Measurements from ENCODE around the gene ST3GAL5. TPM values are rescaled to one million over a fixed set of nuclear protein-coding genes. Genes with fewer than 3 reads are reported as not detected.

The ST3GAL5 gene
- total and polyA plus RNA-seq, 2 of the 8 experiments (the other 6 are each of a cell fraction or from before 2014, with no cell fraction given): 1.9 to 4.5 TPM

- H3K27me3 ChIP-seq (replicated peaks in 1 of 4; ENCODE audit: control insufficient read depth in 3 of 4, extremely low read depth in 1 of 4, insufficient read depth in 3 of 4, low read length in 3 of 4): no peaks in the 10 kb centered on the region; a peak in 2 of 7 replicates
- H3K27ac ChIP-seq (ENCODE audit: low read depth, low read length): no peak overlapping the region
- no peak overlapping the region for H3K4me3 ChIP-seq (ENCODE audit: extremely low read depth in 1 of 4, insufficient read depth in 2 of 4, low read depth in 3 of 4, low read length in 4 of 4)
- no peak overlapping the region for H3K18ac ChIP-seq (ENCODE audit: extremely low read depth, low read length)
- H3K4ac ChIP-seq (replicated peaks; ENCODE audit: insufficient read length, low read depth, low read length): no peak overlapping the region
- H2BK120ac ChIP-seq (replicated peaks; ENCODE audit: low read depth, low read length): no peak overlapping the region
- H3K9ac ChIP-seq (replicated peaks in 1 of 4; ENCODE audit: extremely low read depth in 1 of 4, low read depth in 3 of 4, low read length in 3 of 4): no peak overlapping the region
- H3K56ac ChIP-seq (replicated peaks; ENCODE audit: insufficient read length, low read depth, low read length): no peak overlapping the region
- ChIA-PET POLR2A (ENCODE audit: partially characterized antibody) (interaction anchor here (1.4 to 2.0 kb wide), 2 partner anchors 22 to 43 kb away, joined by 3 to 4 read pairs; no protein-coding TSS in a partner anchor), CTCF (ENCODE audit: partially characterized antibody) (interaction anchor here (0.7 to 4.7 kb wide), 7 partner anchors 10 to 89 kb away, joined by 3 to 58 read pairs (median 6); partner anchors contain the start of gene ATOH8)
- no peak overlapping the region for H2BK15ac ChIP-seq (ENCODE audit: low read length)
- no peak overlapping the region for H2AFZ ChIP-seq (ENCODE audit: low read length)
- H4K20me1 ChIP-seq (replicated peaks in 1 of 2; ENCODE audit: control insufficient read depth in 1 of 2, insufficient read depth in 2 of 2, low read length in 2 of 2): no peaks in the 10 kb centered on the region
- H3K79me1 ChIP-seq (ENCODE audit: low read depth, low read length): no peaks in the 10 kb centered on the region
- no peak overlapping the region for H2BK5ac ChIP-seq (ENCODE audit: low read depth, low read length)
- no peak overlapping the region for H3K4me2 ChIP-seq (ENCODE audit: insufficient read depth in 1 of 2, low read depth in 2 of 2, low read length in 2 of 2)
- no peaks in the 10 kb centered on the region for H3K36me3 ChIP-seq (ENCODE audit: control insufficient read depth in 2 of 4, insufficient read depth in 4 of 4, low read length in 3 of 4)
- FAIRE-seq: no peak
- no peak overlapping the region; the same call in 1 of the 2 replicates for H4K8ac ChIP-seq (ENCODE audit: extremely low read depth, insufficient read depth, low read length)
- H3K23ac ChIP-seq (ENCODE audit: insufficient read length): no peak overlapping the region
- no peak overlapping the region for H4K91ac ChIP-seq (replicated peaks; ENCODE audit: insufficient read length, low read length)
- H2BK20ac ChIP-seq (ENCODE audit: low read length): no peak overlapping the region
- no peaks in the 10 kb centered on the region for H3K79me2 ChIP-seq (ENCODE audit: control insufficient read depth in 1 of 2, insufficient read depth in 2 of 2, low read length in 2 of 2)
- WGBS, 2 experiments (ENCODE audit: extremely low coverage in 1 of 2, insufficient coverage in 1 of 2, insufficient read length in 1 of 2, insufficient replicate concordance in 2 of 2, low coverage in 1 of 2, low lambda C conversion rate in 2 of 2, missing lambda C conversion rate in 1 of 2): 75% methylated on average over 6 of the region's 6 CpGs; no CpG with 5 or more reads in 1 of the 2 experiments
- H4K5ac ChIP-seq (ENCODE audit: insufficient read length, low read depth, low read length): no peak overlapping the region
- no peak for DNase-seq (ENCODE audit: low read depth in 1 of 2, low spot score in 2 of 2)
- H3K9me3 ChIP-seq (ENCODE audit: insufficient read depth in 2 of 2, low read depth in 1 of 2, low read length in 1 of 2): no peaks in the 10 kb centered on the region
- H2BK12ac ChIP-seq (ENCODE audit: low read depth, low read length): no peak overlapping the region
- no peaks in the 10 kb centered on the region for H3K23me2 ChIP-seq (ENCODE audit: low read depth, low read length)
- H3K14ac ChIP-seq (ENCODE audit: insufficient read length): no peak overlapping the region
- H3K4me1 ChIP-seq (replicated peaks in 1 of 4; ENCODE audit: control insufficient read depth in 3 of 4, insufficient read depth in 4 of 4, low read length in 3 of 4): no peaks in the 10 kb centered on the region; a peak in 1 of 7 replicates
- H2AK5ac ChIP-seq (ENCODE audit: low read depth, low read length): no peak overlapping the region
- TF ChIP-seq CHD2 (IDR thresholded peaks at IDR 0.05; ENCODE audit: low read length) (no peak), CTCF (IDR thresholded peaks at IDR 0.05; ENCODE audit: control extremely low read depth in 1 of 3, insufficient read depth in 1 of 3, low read depth in 1 of 3, low read length in 3 of 3) (no peak), BRCA1 (IDR thresholded peaks at IDR 0.05; ENCODE audit: low read depth, low read length) (no peak), POLR2A (IDR thresholded peaks at IDR 0.05; ENCODE audit: control extremely low read depth in 1 of 2, low read depth in 2 of 2, low read length in 2 of 2) (no peak), RNF2 (IDR thresholded peaks at IDR 0.05; ENCODE audit: borderline replicate concordance, low read depth, low read length, missing control alignments, poor library complexity, severe bottlenecking) (no peak), USF2 (IDR thresholded peaks at IDR 0.05; ENCODE audit: low read length) (no peak), JUND (IDR thresholded peaks at IDR 0.05; ENCODE audit: low read length) (no peak), BACH1 (IDR thresholded peaks at IDR 0.05; ENCODE audit: low read length) (no peak), TEAD4 (IDR thresholded peaks at IDR 0.05; ENCODE audit: low read depth, low read length) (no peak), BCL11A (IDR thresholded peaks at IDR 0.05; ENCODE audit: low read depth in 2 of 2, low read length in 2 of 2) (no peak), JUN (IDR thresholded peaks at IDR 0.05; ENCODE audit: low read depth, low read length) (no peak), TBP (IDR thresholded peaks at IDR 0.05; ENCODE audit: low read depth, low read length) (no peak)
Measured at GRCh38 chr2:85796046-85796340, 92.8 kb downstream of the ST3GAL5 start.

Measured in H1 (cell line).